ENCODE data around the gene SNX5.

The SNX5 gene

GRCh38 chr20:17959257-17959627 is 9.4 kb downstream of the SNX5 start:
- DNase-seq = no peak

GRCh38 chr20:17958373-17959256 is 10.0 kb downstream of the SNX5 start:
- no peak for DNase-seq

- no peak for DNase-seq
These were observed 10.9 kb downstream of the SNX5 start for GRCh38 chr20:17957505-17958363.

GRCh38 chr20:17956099-17956685 is 12.4 kb downstream of the SNX5 start:
- DNase-seq = no peak

GRCh38 chr20:17955302-17955701 is 13.3 kb downstream of the SNX5 start:
- no peak for DNase-seq

- no peak for DNase-seq
These were observed 14.7 kb downstream of the SNX5 start for GRCh38 chr20:17953935-17954334.

GRCh38 chr20:17952692-17953684 is 15.6 kb downstream of the SNX5 start:
- DNase-seq = no peak

GRCh38 chr20:17951323-17951722 is 17.3 kb downstream of the SNX5 start:
- no peak for DNase-seq

- DNase-seq = no peak
These were observed 17.9 kb downstream of the SNX5 start for GRCh38 chr20:17950670-17951069.

GRCh38 chr20:17949899-17950298 is 18.7 kb downstream of the SNX5 start:
- DNase-seq = no peak

- DNase-seq = no peak
These were observed 20.2 kb downstream of the SNX5 start for GRCh38 chr20:17948442-17948841.

- no peak for DNase-seq
These were observed 21.1 kb downstream of the SNX5 start for GRCh38 chr20:17947474-17947815.

GRCh38 chr20:17946572-17947473 is 21.8 kb downstream of the SNX5 start:
- DNase-seq = no peak

- DNase-seq = no peak
These were observed 22.6 kb downstream of the SNX5 start for GRCh38 chr20:17946040-17946439.

- DNase-seq = no peak
These were observed 23.6 kb downstream of the SNX5 start for GRCh38 chr20:17944854-17945474.

GRCh38 chr20:17943343-17943742 is 25.3 kb downstream of the SNX5 start:
- DNase-seq = no peak

GRCh38 chr20:17941826-17942196 is 26.8 kb downstream of the SNX5 start:
- DNase-seq = no peak

GRCh38 chr20:17941087-17941825 is 27.3 kb downstream of the SNX5 start:
- DNase-seq = no peak

GRCh38 chr20:17940224-17940971 is 28.2 kb downstream of the SNX5 start:
- DNase-seq = no peak
